HG03039 (cell line): Measurements from ENCODE around the gene KLHL30.

ENCODE experiments used
- ATAC-seq: cut with Tn5 transposase; IDR thresholded peaks from one replicate; pipeline ENCODE4 v1.9.1; 2021; ENCODE audit warnings: mild to moderate bottlenecking, moderate library complexity; ENCODE audit not compliant: unreplicated experiment

KLHL30 gene

DNA sequence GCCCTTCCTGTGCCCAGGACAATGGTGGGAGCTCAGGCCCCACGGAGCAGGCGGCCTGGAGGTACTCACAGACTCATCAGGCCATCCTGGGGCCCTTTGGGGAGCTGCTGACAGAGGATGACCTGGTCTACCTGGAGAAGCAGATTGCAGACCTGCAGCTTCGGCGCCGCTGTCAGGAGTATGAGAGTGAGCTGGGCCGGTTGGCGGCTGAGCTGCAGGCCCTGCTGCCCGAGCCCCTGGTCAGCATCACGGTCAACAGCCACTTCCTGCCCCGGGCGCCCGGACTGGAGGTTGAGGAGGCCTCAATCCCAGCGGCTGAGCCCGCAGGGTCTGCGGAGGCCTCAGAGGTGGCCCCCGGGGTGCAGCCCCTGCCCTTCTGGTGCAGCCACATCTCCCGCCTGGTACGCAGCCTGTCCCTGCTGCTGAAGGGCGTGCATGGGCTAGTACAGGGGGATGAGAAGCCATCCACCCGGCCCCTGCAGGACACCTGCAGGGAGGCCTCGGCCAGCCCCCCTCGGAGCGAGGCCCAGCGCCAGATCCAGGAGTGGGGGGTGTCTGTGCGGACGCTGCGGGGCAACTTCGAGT, 8.3 kb upstream of the KLHL30 start:
- no peak for ATAC-seq

DNA sequence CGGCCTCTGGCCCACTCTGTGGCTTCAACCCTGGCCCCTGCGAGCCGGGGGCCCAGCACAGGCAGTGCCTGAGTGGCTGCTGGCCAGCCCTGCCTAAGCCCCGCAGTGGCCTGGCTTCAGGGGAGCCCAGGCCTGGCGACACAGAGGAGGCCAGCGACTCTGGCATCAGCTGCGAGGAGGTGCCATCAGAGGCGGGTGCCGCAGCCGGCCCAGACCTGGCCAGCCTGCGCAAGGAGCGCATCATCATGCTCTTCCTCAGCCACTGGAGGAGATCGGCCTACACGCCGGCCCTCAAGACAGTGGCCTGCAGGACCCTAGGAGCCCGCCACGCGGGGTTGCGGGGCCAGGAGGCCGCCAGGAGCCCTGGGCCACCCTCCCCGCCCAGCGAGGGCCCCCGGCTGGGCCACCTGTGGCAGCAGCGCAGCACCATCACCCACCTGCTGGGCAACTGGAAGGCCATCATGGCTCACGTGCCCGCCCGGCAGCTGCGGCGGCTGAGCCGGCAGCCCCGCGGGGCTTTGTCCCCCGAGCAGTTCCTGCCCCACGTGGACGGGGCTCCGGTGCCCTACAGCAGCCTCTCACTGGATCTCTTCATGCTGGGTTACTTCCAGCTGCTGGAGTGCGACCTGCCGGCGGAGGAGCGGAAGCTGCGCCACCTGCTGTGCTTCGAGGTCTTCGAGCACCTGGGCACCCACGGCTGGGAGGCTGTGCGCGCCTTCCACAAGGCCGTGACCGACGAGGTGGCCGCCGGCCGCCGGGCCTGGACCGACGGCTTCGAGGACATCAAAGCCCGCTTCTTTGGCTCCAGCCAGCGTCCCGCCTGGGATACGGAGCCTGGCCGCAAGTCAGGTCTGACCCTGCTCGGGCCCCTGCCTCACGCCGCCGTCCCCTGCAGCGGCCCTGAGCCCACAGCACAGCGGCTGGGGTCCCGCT, 7.5 kb upstream of the KLHL30 start:
- no peak for ATAC-seq

DNA sequence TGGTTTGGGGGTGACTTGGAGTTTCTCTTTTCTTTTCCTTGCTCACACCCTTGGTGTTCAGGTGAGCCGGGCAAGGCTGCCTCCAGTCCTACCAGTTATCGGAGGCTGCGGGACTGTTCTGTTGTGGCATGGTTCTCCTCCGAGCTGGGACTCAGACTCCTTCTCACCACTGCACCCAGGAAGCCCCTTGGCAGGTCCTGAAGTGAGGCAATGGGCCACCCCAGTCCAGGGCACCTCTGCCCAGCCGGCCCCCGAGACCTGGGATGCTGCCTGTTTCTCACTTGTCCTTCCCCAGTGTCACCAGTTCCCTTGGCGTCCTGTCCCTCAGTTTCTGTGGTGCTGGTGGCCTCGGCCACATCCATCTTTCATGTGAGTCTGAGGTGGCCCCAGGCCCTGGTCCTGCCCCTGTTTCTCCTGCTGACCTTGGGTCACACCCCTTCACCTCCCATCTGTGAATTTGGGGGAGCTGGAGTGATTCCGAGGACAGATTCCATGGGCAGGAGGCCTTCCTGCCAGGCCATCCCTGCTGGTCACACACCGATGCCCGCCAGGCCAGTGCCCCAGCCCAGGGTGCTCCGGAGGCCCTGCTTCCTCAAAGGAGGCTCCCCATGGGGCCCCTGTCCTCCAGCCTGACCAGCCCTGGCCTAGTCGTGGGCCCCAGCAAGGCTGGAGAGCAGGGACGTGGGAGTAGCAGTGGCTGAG, 6.6 kb upstream of the KLHL30 start:
- ATAC-seq = no peak

DNA sequence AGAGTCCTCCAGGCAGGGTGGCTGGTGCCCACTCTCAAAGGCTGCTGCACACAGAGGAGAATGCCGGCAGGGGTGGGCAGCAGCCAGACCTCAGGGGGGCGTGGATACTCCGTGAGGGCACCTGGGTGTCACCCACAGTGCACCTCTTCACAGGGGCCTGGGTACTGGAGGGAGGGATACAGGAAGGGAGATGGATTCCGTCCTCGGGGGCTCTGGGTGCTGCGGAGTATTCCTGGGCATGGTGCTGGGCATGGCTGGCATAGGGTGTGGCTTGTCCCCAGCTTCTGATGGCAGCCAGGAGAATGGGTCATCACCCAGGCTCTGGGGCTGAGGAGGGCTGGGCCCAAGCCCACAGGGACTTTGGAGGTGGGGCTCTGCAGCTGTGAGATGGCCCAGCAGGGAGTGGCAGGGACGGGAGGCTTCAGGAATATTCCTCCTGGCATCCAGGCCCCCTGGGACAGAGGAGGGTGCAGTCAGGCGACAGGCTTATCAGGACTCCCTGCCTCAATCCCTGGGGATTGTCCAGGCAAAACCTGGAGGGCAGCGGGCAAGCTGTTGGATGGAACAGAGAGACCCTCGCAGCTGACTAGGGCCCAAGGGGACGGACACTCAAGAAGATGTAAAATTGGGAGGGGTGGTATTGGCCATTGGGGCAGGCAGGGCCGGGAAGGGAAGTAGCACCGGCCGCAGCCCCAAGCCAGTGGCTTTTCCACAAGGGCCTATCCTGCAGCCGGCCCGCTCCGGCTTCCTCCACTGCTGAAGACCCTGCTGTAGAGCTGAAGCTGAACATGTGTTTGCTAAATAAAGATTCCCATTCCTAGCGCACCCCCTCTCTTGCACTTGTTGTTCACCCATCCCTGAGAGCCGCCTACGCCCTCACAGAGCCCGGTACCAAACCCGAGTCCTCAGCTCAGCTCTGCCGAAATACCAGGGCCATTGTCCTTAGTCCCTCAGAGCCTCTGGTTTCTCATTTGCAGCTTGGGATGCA, 5.7 kb upstream of the KLHL30 start:
- no peak for ATAC-seq

DNA sequence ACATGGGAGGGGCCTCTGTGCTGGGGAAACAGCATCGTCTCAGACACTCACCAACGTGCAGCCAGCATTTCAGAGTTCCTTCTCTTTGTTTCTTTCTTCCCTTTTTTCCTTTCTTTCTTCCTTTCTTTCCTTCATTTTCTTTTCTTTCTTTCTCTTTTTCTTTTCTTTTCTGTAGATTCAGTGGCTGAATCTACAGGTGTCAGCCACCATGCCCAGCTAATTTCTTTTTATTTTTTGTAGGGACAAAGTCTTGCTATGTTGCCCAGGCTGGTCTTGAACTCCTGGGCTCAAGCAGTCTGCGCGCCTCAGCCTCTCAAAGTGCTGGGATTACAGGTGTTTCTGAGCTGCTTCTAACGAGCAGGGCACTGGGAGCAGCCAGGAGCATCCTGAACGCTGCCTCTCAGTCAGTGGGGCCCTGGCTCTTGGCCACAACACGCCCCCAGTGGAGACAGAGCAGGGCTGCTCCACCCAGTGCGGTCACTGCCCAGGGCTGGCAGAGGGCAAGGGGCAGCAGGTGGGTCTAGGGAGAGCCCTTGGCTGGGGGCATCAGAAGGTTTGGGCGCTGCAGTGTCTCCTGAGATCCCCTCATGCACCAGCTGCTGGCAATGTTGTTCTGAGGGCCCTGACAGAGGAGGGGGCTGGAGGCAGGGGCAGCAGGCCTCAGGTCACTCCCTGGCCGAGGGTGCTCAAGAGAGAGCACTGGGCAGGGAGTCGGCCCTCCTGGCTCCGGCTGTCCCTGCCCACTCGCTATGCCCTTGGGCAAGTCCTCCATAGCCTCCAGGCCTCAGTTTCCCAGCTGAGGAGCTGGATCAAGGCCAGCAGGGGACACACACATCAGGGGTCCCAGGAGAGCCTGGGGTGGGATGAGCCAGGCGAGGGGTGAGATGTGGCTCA, 4.7 kb upstream of the KLHL30 start:
- ATAC-seq = no peak

DNA sequence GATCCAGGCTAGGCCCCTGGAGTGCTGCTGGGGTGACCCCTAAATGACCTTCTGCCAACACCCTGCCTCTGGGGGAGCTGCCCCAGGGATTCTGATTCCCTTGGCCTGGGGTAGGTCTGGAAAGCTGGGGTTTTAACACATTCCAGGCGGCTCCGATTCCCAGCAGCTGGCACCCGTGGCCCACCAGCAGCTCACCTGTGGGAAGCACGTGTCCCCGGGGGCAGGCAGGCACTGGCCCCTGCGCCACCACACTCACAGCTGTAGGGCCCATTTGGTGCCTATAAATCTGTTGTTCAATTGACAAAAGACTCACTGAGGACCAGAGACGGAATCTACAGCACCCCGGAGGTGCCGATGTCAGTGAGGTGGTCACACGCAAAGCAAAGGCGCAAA, 4.1 kb upstream of the KLHL30 start:
- ATAC-seq = no peak

DNA sequence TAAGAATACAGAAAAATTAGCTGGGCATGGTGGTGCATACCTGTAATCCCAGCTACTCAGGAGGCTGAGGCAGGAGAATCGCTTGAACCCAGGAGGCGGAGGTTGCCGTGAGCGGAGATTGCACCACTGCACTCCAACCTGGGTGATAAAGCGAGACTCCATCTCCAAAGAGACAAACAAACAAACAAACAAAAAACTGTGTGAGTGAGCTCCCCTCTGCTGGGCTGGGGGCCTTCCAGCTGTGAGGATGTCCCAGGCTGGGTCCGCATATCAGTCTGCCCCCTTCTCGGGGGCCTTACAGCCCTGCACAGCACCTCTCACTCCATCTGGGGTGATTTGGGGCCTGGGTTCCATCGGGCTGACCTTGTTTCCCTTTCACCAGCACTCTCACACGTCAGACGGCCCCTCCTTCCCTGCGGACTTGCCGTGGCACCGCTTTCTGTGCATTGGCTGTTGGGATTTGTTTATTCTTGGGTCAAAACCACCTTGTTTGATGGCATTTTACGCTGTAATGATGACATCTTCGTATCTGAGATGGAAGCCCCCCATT, 2.8 kb upstream of the KLHL30 start:
- ATAC-seq = no peak

DNA sequence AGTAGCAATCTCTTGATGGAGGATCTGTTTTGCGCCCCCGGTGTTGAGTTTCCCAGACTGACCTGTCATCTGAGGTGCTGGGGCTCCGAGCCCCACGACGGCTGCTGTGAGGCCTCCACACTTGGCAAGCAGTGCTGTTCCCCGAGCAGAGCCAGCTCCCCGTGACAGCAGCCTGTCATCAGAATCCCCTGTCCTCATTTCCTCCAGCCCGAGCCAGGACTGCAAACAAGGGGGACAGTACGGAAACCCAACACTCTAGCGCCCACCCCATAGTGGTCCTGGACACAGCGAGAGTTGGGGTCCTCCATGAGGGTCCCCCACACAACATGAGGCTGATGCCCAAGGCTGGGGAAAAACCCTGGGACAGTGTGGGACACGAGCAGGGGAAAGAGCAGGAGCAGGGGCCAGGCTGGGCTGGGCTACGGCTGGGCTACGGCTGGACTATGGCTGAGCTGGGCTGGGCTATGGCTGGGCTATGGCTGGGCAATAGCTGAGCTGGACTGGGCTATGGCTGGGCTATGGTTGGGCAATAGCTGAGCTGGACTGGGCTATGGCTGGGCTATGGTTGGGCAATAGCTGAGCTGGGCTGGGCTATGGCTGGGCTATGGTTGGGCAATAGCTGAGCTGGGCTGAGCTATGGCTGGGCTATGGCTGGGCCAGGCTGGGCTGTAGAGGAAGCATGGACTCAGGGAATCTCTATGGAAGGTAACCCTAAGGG, 1.5 kb upstream of the KLHL30 start:
- no peak for ATAC-seq

DNA sequence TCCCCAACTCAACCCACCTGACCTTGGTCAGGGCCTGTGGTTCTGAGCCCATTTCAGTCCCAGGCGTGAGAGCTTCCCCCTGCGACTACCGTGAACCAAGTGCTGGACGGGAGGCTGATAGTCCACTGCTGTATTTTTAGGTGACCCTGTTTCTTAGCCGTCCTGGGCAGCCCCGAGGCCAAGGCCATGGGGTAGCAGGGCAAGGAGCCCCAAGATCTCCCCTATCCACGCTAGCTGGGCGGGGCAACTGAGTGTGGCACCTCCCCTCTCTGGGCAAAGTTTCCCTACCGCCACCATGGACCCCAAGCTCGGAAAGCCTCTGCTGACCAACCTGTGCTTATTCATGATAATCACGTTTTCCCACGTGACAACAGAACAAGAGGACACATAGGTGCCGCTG, 583 bp upstream of the KLHL30 start:
- ATAC-seq = no peak

DNA sequence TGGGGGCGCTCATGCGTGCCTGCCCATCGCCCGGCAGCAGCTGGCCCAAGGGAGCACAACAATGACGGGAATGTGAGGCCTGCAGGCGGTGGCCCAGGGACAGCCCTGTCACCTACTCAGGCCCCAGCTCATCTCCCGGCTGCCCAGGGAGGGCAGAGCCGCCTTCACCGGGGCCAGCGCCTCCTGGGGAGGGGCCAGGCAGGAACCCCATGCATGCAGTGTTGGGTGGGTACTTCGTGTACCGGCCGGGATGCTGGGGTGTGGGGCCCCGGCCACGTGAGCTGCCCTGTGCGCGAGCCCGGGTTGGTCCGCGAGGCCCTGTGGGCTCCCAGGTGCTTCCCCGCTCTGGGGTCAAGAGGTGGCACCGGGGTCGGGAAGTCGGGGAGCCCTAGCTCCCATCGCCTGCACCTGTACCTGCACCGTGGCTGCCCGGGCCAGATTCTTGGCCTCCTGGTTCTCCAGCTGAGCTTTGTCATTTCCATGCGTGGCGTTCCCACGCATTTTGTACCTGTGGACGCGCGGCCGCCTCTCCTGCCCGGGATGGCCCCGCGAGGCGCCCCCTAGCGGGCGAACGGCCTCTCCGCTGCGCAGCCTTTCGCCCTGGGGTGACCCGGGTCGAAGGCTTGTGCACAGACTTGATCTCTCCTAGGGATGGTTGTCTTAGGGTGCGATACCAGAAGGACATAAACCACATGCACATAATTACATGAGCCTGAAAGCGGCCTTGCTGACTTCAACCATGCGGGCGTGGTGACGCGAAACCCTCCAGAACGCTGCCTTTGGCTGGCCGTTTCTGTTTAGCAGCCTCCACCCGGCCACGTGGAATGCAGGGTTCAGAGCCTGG, 950 bp downstream of the KLHL30 start:
- ATAC-seq = no peak

DNA sequence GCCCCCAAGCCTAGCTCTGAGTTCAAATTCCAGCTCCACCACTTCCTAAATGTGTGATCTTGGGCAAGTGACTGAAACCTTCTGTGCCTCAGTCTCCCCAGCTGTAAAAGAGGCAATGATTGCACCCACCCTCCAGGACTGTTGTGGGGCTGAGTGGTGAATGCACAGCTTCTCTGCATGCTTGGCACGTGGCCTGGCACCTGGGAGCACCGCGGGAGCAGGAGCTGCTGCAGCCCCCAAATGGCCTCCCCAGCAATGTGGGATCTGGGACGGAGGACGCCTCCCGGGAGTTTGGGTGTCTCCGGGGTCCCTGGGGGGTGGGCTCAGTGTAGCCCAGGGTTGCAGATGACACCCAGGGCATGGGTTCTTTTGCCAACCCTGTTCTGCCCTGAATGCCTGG, 1.6 kb downstream of the KLHL30 start:
- ATAC-seq = no peak

DNA sequence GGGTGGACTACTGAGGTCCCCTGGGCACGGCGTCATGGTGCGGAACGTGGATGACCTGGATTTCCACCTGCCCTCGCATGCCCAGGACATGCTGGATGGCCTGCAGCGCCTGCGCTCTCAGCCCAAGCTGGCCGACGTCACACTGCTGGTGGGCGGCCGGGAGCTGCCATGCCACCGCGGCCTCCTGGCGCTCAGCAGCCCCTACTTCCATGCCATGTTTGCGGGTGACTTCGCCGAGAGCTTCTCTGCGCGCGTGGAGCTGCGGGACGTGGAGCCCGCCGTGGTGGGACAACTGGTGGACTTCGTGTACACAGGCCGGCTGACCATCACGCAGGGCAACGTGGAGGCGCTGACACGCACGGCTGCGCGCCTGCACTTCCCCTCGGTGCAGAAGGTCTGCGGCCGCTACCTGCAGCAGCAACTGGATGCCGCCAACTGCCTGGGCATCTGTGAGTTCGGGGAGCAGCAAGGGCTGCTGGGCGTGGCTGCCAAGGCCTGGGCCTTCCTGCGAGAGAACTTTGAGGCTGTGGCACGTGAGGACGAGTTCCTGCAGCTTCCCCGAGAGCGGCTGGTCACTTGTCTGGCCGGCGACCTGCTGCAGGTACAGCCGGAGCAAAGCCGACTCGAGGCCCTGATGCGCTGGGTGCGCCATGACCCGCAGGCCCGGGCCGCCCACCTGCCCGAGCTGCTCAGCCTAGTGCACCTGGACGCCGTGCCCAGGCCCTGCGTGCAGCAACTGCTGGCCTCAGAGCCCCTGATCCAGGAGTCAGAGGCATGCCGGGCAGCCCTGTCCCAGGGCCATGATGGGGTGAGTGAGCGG, 2.5 kb downstream of the KLHL30 start:
- ATAC-seq = no peak

DNA sequence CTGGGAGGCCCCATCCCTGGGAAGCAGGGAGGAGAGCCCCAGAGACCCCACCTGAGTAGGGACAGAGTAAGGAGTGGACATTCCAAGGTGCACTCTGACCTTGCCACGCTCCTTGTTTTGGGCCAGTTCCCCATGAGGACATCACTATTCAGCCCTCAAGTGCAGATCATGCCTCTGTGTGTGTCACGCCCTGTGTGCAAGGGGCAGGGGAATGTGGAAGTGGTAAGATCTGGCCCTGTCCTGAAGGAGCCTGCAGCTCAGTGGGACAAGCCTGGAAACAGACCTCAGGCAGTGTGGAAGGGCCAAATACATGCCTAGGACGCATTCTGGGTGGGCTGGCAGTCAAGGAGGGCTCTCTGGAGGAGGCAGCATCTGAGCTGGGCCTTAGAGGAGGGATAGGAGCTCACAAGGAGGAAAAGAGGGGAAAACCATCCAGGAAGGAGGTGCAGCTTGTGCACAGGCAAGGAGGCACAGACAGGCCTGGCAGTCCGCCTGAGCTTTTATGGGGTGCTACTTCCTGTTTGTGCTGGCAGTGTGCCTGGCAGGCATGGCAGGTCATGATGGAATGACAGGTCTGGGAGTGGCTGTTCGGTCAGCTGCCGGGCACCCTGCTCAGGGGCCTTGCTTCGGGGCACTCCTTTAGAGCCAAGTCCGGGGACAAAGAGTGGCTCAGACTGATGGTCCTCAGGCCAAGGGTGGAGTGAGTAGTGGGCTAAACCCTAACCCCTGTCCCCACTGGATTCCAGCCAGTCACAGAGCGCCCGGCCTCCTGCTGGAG, 3.3 kb downstream of the KLHL30 start:
- ATAC-seq = no peak

DNA sequence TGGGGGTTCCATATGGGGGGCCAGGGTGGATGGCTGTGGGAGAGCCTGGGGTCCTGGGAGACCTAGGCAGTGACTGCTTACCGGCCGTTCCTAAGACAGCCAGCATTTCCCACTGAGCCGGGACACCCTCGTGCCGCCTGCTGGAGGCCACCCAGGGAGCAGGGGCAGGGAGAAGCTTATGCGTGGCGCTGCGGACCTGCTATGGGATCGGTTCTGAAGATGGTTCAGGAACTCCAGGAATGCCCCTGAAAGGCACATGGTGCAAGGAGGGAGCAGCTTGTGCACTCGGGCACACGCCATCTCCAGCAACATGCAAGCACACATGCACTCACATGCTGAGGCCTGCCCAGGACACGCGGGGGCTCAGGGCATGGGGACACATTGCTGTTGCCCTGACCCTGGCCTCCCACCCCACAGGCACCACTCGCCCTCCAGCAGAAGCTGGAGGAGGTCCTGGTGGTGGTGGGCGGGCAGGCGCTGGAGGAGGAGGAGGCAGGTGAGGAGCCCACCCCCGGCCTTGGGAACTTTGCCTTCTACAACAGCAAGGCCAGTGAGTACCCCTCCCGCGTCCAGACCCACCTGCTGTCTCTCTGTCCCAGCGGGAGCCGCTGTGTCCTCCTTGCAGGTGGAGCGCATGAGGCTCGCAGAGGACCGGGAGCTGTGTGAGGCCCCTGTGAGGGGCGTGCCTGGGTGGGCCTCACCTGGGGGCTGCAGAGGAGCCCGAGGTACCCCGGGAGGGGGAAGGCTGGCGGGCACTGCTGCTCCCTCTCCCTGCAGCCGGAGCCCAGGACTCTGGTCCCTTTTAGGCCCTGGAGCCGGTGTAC, 4.1 kb downstream of the KLHL30 start:
- ATAC-seq = no peak

DNA sequence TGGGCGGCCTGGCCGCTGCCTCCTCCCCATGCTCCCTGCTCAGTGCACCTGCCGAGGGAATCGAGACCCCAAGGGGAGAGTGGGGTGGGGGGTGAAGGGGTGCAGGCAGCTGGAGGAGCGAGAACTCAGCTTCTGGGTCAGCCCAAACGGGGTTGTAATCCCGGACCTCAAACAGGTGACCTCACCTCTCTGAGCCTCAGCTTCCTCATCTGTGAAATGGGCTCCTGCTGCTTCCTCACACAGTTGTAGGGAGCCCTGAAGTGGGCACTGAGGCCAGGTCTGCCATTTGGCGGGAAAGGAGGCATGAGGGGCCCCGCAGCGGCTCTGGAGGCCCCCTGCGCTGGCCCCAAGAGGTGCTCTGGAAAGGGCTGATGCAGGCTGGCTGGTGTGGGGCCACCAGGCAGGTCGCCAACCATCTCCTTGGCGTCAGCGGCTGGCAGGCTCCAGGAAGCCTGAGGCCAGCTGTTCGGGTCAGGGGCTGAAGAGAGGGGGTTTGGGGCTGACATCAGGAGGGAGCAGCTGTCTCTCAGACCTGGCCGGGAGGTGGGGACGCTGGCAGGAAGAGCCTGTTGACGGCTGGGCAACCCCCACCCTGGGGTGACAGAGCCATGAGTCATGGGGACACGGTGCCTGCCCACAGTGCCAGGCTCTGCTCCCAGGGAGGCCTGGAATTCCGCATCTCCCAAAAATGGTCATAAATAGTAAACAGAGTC, 4.9 kb downstream of the KLHL30 start:
- no peak for ATAC-seq
